ENCODE data around the gene CXCL8.

The CXCL8 gene

GRCh38 chr4:73714647-73715046 is 25.7 kb upstream of the CXCL8 start:
- Histone ChIP-seq H2AFZ (no peak overlapping the region), H3K9ac (no peak overlapping the region), H3K9me3 (ENCODE audit: control insufficient read depth, low read length) (no peaks in the 10 kb centered on the region), H3K79me2 (no peaks in the 10 kb centered on the region), H3K36me3 (ENCODE audit: control insufficient read depth, insufficient read depth, low read length) (no peaks in the 10 kb centered on the region), H3K4me3 (ENCODE audit: low read depth, low read length) (no peak overlapping the region), H3K27ac (no peak overlapping the region), H3K27me3 (ENCODE audit: control insufficient read depth, insufficient read depth, low read length) (no peaks in the 10 kb centered on the region), H3K4me1 (no peaks in the 10 kb centered on the region), H3K4me2 (ENCODE audit: low read length) (no peak overlapping the region)
- no peak for TF ChIP-seq CTCF (IDR thresholded peaks at IDR 0.05)

GRCh38 chr4:73715659-73716058 is 24.7 kb upstream of the CXCL8 start:
- Histone ChIP-seq H3K4me2 (ENCODE audit: low read length) (no peak overlapping the region), H3K27ac (no peak overlapping the region), H3K27me3 (ENCODE audit: control insufficient read depth, insufficient read depth, low read length) (no peaks in the 10 kb centered on the region), H3K4me3 (ENCODE audit: low read depth, low read length) (no peak overlapping the region), H3K9me3 (ENCODE audit: control insufficient read depth, low read length) (no peaks in the 10 kb centered on the region), H3K79me2 (no peaks in the 10 kb centered on the region), H3K36me3 (ENCODE audit: control insufficient read depth, insufficient read depth, low read length) (no peaks in the 10 kb centered on the region), H3K4me1 (no peaks in the 10 kb centered on the region), H2AFZ (no peak overlapping the region), H3K9ac (no peak overlapping the region)
- TF ChIP-seq CTCF (IDR thresholded peaks at IDR 0.05), result no peak

DNA sequence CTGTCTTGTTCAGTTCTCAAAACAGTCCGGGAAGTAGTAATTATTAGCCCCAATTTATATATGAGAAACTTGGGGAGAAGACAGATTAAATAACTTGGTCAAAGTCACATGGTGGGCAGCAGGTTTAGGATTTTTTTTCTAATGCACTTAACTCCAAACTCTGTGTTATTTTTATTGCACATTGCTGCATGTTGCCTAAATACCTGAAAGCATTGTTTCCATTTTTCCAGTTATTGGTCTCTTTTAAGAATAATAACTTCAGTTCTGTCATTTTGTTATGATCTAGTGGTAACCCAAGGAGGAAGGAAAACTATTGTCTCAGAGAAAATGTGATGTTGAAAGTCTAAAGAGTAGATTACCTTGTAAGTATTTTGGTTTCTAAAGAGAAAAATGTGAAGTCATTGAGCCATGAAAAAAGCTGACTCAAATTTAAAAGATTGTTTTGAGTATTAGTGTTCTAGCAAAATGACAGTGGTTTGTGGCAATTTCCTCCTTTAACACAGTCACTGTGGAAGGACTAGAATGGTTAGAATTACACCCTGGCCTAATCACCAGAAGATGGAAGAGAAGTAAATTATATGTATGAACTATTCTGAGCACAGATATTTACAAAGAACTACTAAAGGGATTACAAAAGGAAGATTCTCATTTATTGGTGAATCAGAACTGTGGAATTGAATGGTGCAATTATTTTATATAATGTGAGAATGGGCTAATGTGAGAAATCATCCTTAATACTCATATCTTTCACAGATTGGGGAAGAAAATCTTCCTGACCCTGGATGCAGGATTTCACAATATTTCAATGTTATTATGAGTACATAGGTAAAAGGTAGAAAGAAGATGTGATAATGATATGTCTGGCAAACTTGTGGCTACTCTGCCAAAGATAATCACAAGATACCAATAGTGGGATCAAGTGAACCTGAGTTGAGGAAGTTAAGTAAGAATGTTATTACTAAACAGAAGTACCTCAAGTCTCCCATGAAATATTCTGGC is 21.7 kb upstream of the CXCL8 start:
- no peak for TF ChIP-seq CTCF (IDR thresholded peaks at IDR 0.05)
- Histone ChIP-seq H3K9ac (no peak overlapping the region), H3K36me3 (ENCODE audit: control insufficient read depth, insufficient read depth, low read length) (no peaks in the 10 kb centered on the region), H2AFZ (no peak overlapping the region), H3K27ac (peak overlapping the region; percentile 11), H3K79me2 (no peaks in the 10 kb centered on the region), H3K4me3 (ENCODE audit: low read depth, low read length) (no peak overlapping the region), H3K4me2 (ENCODE audit: low read length) (no peak overlapping the region), H3K4me1 (no peaks in the 10 kb centered on the region), H3K9me3 (ENCODE audit: control insufficient read depth, low read length) (no peaks in the 10 kb centered on the region), H3K27me3 (ENCODE audit: control insufficient read depth, insufficient read depth, low read length) (no peaks in the 10 kb centered on the region)

DNA sequence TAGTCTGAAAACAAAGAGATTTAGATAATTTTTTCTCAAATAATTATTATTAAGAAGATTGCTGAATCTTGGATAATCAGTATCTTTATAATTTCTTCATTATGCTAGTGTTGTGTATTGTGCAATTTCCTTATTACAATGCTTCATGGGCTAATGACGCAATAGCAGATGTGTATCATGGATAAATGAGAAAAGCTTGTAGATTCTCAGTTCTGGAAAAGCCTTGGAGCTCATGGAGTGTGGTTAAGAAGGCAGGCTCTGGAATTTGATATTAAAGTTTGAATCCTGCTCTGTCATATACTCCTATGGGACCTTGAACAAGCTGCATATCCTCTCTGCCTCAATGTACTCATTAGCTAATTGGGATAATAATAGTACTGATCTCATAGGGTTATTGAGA is 18.9 kb upstream of the CXCL8 start:
- Histone ChIP-seq H2AFZ (no peak overlapping the region), H3K9me3 (ENCODE audit: control insufficient read depth, low read length) (no peaks in the 10 kb centered on the region), H3K27me3 (ENCODE audit: control insufficient read depth, insufficient read depth, low read length) (no peaks in the 10 kb centered on the region), H3K4me2 (ENCODE audit: low read length) (no peak overlapping the region), H3K9ac (no peak overlapping the region), H3K4me1 (no peaks in the 10 kb centered on the region), H3K36me3 (ENCODE audit: control insufficient read depth, insufficient read depth, low read length) (no peaks in the 10 kb centered on the region), H3K27ac (no peak overlapping the region), H3K79me2 (no peaks in the 10 kb centered on the region), H3K4me3 (ENCODE audit: low read depth, low read length) (no peak overlapping the region)
- no peak for TF ChIP-seq CTCF (IDR thresholded peaks at IDR 0.05)

- Histone ChIP-seq H3K9me3 (ENCODE audit: control insufficient read depth, low read length) (no peaks in the 10 kb centered on the region), H2AFZ (no peak overlapping the region), H3K79me2 (no peaks in the 10 kb centered on the region), H3K27ac (no peak overlapping the region), H3K36me3 (ENCODE audit: control insufficient read depth, insufficient read depth, low read length) (no peaks in the 10 kb centered on the region), H3K27me3 (ENCODE audit: control insufficient read depth, insufficient read depth, low read length) (no peaks in the 10 kb centered on the region), H3K4me1 (no peaks in the 10 kb centered on the region), H3K4me3 (ENCODE audit: low read depth, low read length) (no peak overlapping the region), H3K9ac (no peak overlapping the region), H3K4me2 (ENCODE audit: low read length) (no peak overlapping the region)
- TF ChIP-seq CTCF (IDR thresholded peaks at IDR 0.05), result no peak
Observed at GRCh38 chr4:73721909-73722308, 18.5 kb upstream of the CXCL8 start.

Data from parathyroid adenoma (tissue), 2 donors.